ENCODE data around the gene CD63. TPM values are rescaled to one million over a fixed set of nuclear protein-coding genes. Genes with fewer than 3 reads are reported as not detected.

CD63 gene
- total RNA-seq, 2 experiments from 2014 or later, result 108 to 116 TPM

GRCh38 chr12:55682087-55682796 lies 46.6 kb downstream of the CD63 start:
- H3K27me3 Mint-ChIP-seq, result peaks cover 26% of the 10 kb centered on the region
- H3K9me3 Mint-ChIP-seq, result no peaks in the 10 kb centered on the region
- ChIA-PET CTCF (interaction anchor here (0.6 to 1.2 kb wide), 4 partner anchors 26 to 912 kb away, joined by 3 to 4 read pairs (median 3); no protein-coding TSS in a partner anchor), POLR2A (no interaction called here)
- no peaks in the 10 kb centered on the region for H3K36me3 Mint-ChIP-seq (ENCODE audit: low read depth)
- no peak overlapping the region for H3K4me3 Mint-ChIP-seq
- no peak overlapping the region for H3K27ac Mint-ChIP-seq
- DNase-seq, result no peak
- peaks cover 5% of the 10 kb centered on the region for H3K4me1 Mint-ChIP-seq

DNA sequence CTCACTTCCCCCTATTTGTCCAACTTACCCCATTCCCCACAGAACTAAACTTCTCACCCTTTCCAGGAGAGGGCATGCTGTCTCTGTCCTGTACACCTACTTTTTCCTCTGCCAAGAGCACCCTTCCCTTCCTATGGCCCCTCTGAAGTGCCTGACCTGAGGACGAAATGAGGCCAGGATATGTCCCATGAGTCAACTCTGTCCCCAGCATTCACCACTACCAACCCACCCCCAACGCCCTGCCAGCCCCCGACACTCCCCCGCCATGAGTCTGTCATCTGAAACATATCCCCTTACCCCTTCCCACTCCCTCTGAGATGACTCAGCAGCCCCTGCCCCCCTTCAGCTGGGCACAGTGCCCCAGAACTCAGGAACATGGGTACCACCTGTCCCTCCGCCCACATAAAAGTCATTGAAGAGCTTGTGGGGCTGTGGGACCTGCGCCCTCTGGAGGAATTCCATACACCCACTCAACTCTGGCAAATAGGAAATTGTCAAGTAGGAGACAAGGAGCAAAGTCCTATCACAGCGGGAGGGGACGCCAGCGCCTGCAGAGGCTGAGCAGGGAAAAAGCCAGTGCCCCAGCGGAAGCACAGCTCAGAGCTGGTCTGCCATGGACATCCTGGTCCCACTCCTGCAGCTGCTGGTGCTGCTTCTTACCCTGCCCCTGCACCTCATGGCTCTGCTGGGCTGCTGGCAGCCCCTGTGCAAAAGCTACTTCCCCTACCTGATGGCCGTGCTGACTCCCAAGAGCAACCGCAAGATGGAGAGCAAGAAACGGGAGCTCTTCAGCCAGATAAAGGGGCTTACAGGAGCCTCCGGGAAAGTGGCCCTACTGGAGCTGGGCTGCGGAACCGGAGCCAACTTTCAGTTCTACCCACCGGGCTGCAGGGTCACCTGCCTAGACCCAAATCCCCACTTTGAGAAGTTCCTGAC lies 47.4 kb downstream of the CD63 start:
- peaks cover 26% of the 10 kb centered on the region for H3K27me3 Mint-ChIP-seq
- no peak overlapping the region for H3K4me3 Mint-ChIP-seq
- H3K4me1 Mint-ChIP-seq, result peaks cover 5% of the 10 kb centered on the region
- no peak for DNase-seq
- H3K36me3 Mint-ChIP-seq (ENCODE audit: low read depth), result no peaks in the 10 kb centered on the region
- no peaks in the 10 kb centered on the region for H3K9me3 Mint-ChIP-seq
- ChIA-PET POLR2A (no interaction called here), CTCF (interaction anchor here (1.1 kb wide), 1 partner anchor 53 kb away, joined by 3 read pairs; no protein-coding TSS in a partner anchor)
- H3K27ac Mint-ChIP-seq, result no peak overlapping the region

GRCh38 chr12:55679691-55680090 lies 49.1 kb downstream of the CD63 start:
- H3K9me3 Mint-ChIP-seq, result no peaks in the 10 kb centered on the region
- H3K4me1 Mint-ChIP-seq, result peaks cover 5% of the 10 kb centered on the region
- H3K27me3 Mint-ChIP-seq, result peaks cover 28% of the 10 kb centered on the region
- CTCF ChIA-PET, result no interaction called here
- H3K27ac Mint-ChIP-seq, result no peak overlapping the region
- H3K4me3 Mint-ChIP-seq, result no peak overlapping the region
- POLR2A ChIA-PET, result no interaction called here
- H3K36me3 Mint-ChIP-seq (ENCODE audit: low read depth), result no peaks in the 10 kb centered on the region
- DNase-seq, result no peak

DNA sequence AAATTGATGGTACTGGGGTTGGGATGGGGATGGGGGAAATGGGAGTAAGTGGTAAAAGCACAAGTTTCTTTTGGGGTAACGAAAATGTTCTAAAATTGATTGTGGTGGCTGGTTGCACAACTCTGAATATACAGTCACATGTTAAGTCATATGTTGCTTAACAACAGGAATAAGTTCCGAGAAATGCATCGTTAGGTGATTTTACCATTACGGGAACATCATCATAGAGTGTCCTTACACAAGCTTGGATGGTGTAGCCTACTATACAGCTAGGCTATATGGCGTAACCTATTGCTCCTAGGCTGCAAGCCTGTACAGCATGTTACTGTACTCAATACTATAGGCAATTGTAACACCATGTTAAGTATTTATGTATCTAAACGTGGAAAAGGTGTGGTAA lies 52.1 kb downstream of the CD63 start:
- CTCF ChIA-PET, result interaction anchor here (0.6 to 1.3 kb wide), 2 partner anchors 30 to 997 kb away, joined by 3 to 4 read pairs; no protein-coding TSS in a partner anchor
- no peak for DNase-seq

DNA sequence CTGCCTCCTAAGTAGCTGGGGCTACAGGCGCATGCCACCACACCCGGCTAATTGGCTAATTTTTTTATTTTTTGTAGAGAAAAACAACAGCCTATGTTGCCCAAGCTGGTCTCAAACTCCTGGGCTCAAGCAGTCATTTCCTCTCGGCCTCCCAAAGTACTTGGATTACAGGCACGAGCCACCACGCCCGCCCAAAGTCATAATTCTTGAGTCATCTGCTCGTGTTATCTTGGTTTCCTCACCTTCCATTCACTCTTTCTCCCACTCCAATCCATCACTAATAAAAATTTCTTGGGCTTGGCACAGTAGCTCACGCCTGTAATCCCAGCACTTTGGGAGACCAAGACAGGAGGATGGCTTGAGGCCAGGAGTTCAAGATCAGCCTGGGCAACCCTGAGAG lies 53.1 kb downstream of the CD63 start:
- H3K27ac Mint-ChIP-seq, result no peak overlapping the region
- no peak for DNase-seq
- no peaks in the 10 kb centered on the region for H3K9me3 Mint-ChIP-seq
- no peak overlapping the region for H3K4me3 Mint-ChIP-seq
- ChIA-PET POLR2A (no interaction called here), CTCF (no interaction called here)
- H3K27me3 Mint-ChIP-seq, result peaks cover 15% of the 10 kb centered on the region
- H3K4me1 Mint-ChIP-seq, result no peaks in the 10 kb centered on the region
- no peaks in the 10 kb centered on the region for H3K36me3 Mint-ChIP-seq (ENCODE audit: low read depth)

More for the DNA sequence above, 52.1 kb downstream of the CD63 start:
- Mint-ChIP-seq H3K27ac (no peak overlapping the region), H3K9me3 (no peaks in the 10 kb centered on the region), H3K4me1 (peaks cover 5% of the 10 kb centered on the region), H3K4me3 (no peak overlapping the region), H3K36me3 (ENCODE audit: low read depth) (no peaks in the 10 kb centered on the region), H3K27me3 (peaks cover 25% of the 10 kb centered on the region)
- POLR2A ChIA-PET, result no interaction called here

Other genes with a start within 250 kb of the CD63 start
- gene OR6C68, start 236.6 kb downstream of the CD63 start, total RNA-seq, result not detected
- not detected for gene OR6C4, start 179.4 kb downstream of the CD63 start, total RNA-seq
- not detected for gene OR2AP1, start 156.5 kb downstream of the CD63 start, total RNA-seq
- gene OR10P1, start 92.1 kb downstream of the CD63 start, total RNA-seq, result not detected
- 1 to 10 TPM; 3.1 TPM for gene ITGA7, start 21.1 kb downstream of the CD63 start, total RNA-seq
- gene BLOC1S1, start 13.0 kb downstream of the CD63 start, total RNA-seq, result 100 to 1,000 TPM; 164 to 181 TPM
- gene RDH5, start 8.6 kb downstream of the CD63 start, total RNA-seq, result 10 to 100 TPM; 23.3 to 25.8 TPM
- gene GDF11, start 14.1 kb upstream of the CD63 start, total RNA-seq, result 10 to 100 TPM in 1 of 2 experiments, 1 to 10 TPM in 1; 9.7 to 10.4 TPM
- 100 to 1,000 TPM in 1 of 2 experiments, 10 to 100 TPM in 1; 87.5 to 102 TPM for gene SARNP, start 88.7 kb upstream of the CD63 start, total RNA-seq
- 10 to 100 TPM; 52.7 to 67.1 TPM for gene ORMDL2, start 89.0 kb upstream of the CD63 start, total RNA-seq
- 10 to 100 TPM; 32.6 to 35.8 TPM for gene DNAJC14, start 100.6 kb upstream of the CD63 start, total RNA-seq
- gene MMP19, start 113.9 kb upstream of the CD63 start, total RNA-seq, result not detected
- gene PYM1, start 198.9 kb upstream of the CD63 start, total RNA-seq, result 10 to 100 TPM; 50.3 to 50.7 TPM
- gene DGKA, start 202.2 kb upstream of the CD63 start, total RNA-seq, result 100 to 1,000 TPM; 766 to 771 TPM
- gene PMEL, start 237.0 kb upstream of the CD63 start, total RNA-seq, result under 1 TPM in 1 of 2 experiments, not detected in 1; 0.37 TPM
- 100 to 1,000 TPM in 1 of 2 experiments, 10 to 100 TPM in 1; 96.6 to 106 TPM for gene CDK2, start 237.8 kb upstream of the CD63 start, total RNA-seq
- 10 to 100 TPM; 56.9 to 58.1 TPM for gene RAB5B, start 245.1 kb upstream of the CD63 start, total RNA-seq